Ovary (tissue), 3 donors: ENCODE results near the gene TMEM18.

ENCODE experiments used
- CTCF ChIP-seq, 3 donors: fragments of 450-650 bp in 2 of 3; fragments of 200-600 bp in 1 of 3; IDR thresholded peaks; one replicate each; pipeline versions ENCODE4 v1.5.1 to v1.8.0; 2016 to 2022; ENCODE audit warnings: antibody characterized with exemption in 3 of 3, mild to moderate bottlenecking in 1 of 3
- POLR2A ChIP-seq: fragments of 450-650 bp; IDR thresholded peaks from one replicate; pipeline ENCODE4 v1.6.1; 2017; ENCODE audit warnings: antibody characterized with exemption, mild to moderate bottlenecking, moderate library complexity
- donor health status: DM: no; HTN: no; CAD: no.

- TF ChIP-seq CTCF (IDR thresholded peaks at IDR 0.05) (no peak), POLR2A (no peak)
These were observed 9.2 kb downstream of the TMEM18 start for GRCh38 chr2:668000-668398.
